Measurements from ENCODE around the gene MTIF2.
"Not testable (repeated sequence)": the region's sequence is repeated elsewhere in the genome, so short reads cannot be mapped to it uniquely, and the experiment has no call there.

MTIF2 gene

GRCh38 chr2:55191888-55192287 is 77.1 kb downstream of the MTIF2 start:
- not testable (repeated sequence) for DNase-seq

GRCh38 chr2:55186837-55187236 is 82.2 kb downstream of the MTIF2 start:
- DNase-seq: not testable (repeated sequence)

All from NCI-H1048 (cell line).